ENCODE data around the gene ADAP1. TPM values are rescaled to one million over a fixed set of nuclear protein-coding genes. Genes with fewer than 3 reads are reported as not detected.

ADAP1 gene
- total and polyA plus RNA-seq, 2 of the 13 experiments (the other 11 are each of a cell fraction or from before 2014, with no cell fraction given) = 10.5 to 24.6 TPM

GRCh38 chr7:957418-958220 is 3.1 kb upstream of the ADAP1 start (continued):
- TF ChIP-seq KLF15 (CRISPR knock-in tag; IDR thresholded peaks at IDR 0.05; ENCODE audit: borderline replicate concordance) = no peak
- TF ChIP-seq ZFP1 (CRISPR knock-in tag; IDR thresholded peaks at IDR 0.05) = no peak; the same call in 1 of the 2 replicates
- peak; percentile 91; the same call in 1 of the 2 replicates for TF ChIP-seq YEATS4 (CRISPR knock-in tag; IDR thresholded peaks at IDR 0.05; ENCODE audit: borderline replicate concordance)
- peak; percentile 97 for TF ChIP-seq ZNF782 (CRISPR knock-in tag; IDR thresholded peaks at IDR 0.05; ENCODE audit: borderline replicate concordance)
- TF ChIP-seq, protein P1, sequence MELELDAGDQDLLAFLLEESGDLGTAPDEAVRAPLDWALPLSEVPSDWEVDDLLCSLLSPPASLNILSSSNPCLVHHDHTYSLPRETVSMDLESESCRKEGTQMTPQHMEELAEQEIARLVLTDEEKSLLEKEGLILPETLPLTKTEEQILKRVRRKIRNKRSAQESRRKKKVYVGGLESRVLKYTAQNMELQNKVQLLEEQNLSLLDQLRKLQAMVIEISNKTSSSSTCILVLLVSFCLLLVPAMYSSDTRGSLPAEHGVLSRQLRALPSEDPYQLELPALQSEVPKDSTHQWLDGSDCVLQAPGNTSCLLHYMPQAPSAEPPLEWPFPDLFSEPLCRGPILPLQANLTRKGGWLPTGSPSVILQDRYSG (CRISPR knock-in tag; IDR thresholded peaks at IDR 0.05) = peak; percentile 70; the same call in 1 of the 2 replicates
- TF ChIP-seq ZNF34 (CRISPR knock-in tag; IDR thresholded peaks at IDR 0.05; ENCODE audit: borderline replicate concordance) = peak; percentile 78; the same call in 1 of the 2 replicates
- TF ChIP-seq ZNF253 (CRISPR knock-in tag; IDR thresholded peaks at IDR 0.05; ENCODE audit: borderline replicate concordance) = 0 out of 2 replicates have a peak, but pooled peaks have one; percentile 51
- peak; percentile 45 for TF ChIP-seq HNF4A (CRISPR knock-in tag; IDR thresholded peaks at IDR 0.05)
- TF ChIP-seq POLR2AphosphoS2 (IDR thresholded peaks at IDR 0.05; ENCODE audit: low read depth, low read length) = no peak; the same call in 1 of the 2 replicates
- TF ChIP-seq, protein P2, sequence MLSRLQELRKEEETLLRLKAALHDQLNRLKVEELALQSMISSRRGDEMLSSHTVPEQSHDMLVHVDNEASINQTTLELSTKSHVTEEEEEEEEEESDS (CRISPR knock-in tag; IDR thresholded peaks at IDR 0.05; ENCODE audit: borderline replicate concordance) = peak; percentile 86; the same call in 1 of the 2 replicates
- peak; percentile 95; the same call in 1 of the 2 replicates for TF ChIP-seq KLF6 (CRISPR knock-in tag; IDR thresholded peaks at IDR 0.05)
- TF ChIP-seq ZNF274 (CRISPR knock-in tag; IDR thresholded peaks at IDR 0.05) = peak; percentile 83; the same call in 1 of the 2 replicates
- TF ChIP-seq ZNF224 (CRISPR knock-in tag; IDR thresholded peaks at IDR 0.05) = peak; percentile 83; the same call in 1 of the 2 replicates
- peak; percentile 36; the same call in 1 of the 2 replicates for TF ChIP-seq STAG1 (CRISPR knock-in tag; IDR thresholded peaks at IDR 0.05)
- peak; percentile 98 for TF ChIP-seq ZNF670 (CRISPR knock-in tag; IDR thresholded peaks at IDR 0.05; ENCODE audit: borderline replicate concordance)
- TF ChIP-seq ZNF460 (CRISPR knock-in tag; IDR thresholded peaks at IDR 0.05; ENCODE audit: borderline replicate concordance) = peak; percentile 72
- peak; percentile 37; the same call in 1 of the 2 replicates for TF ChIP-seq CBX5 (CRISPR knock-in tag; IDR thresholded peaks at IDR 0.05; ENCODE audit: borderline replicate concordance)
- TF ChIP-seq, protein P3, sequence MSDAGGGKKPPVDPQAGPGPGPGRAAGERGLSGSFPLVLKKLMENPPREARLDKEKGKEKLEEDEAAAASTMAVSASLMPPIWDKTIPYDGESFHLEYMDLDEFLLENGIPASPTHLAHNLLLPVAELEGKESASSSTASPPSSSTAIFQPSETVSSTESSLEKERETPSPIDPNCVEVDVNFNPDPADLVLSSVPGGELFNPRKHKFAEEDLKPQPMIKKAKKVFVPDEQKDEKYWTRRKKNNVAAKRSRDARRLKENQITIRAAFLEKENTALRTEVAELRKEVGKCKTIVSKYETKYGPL (CRISPR knock-in tag; IDR thresholded peaks at IDR 0.05) = 0 out of 2 replicates have a peak, but pooled peaks have one; percentile 50
- TF ChIP-seq ZNF790 (CRISPR knock-in tag; IDR thresholded peaks at IDR 0.05; ENCODE audit: borderline replicate concordance) = peak; percentile 99
- TF ChIP-seq PRDM4 (CRISPR knock-in tag; IDR thresholded peaks at IDR 0.05; ENCODE audit: borderline replicate concordance) = no peak
- TF ChIP-seq CENPT (CRISPR knock-in tag; IDR thresholded peaks at IDR 0.05; ENCODE audit: low read depth) = 0 out of 2 replicates have a peak, but pooled peaks have one; percentile 11
- no peak for TF ChIP-seq ZNF644 (CRISPR knock-in tag; IDR thresholded peaks at IDR 0.05; ENCODE audit: low read depth)
- TF ChIP-seq, protein P4, sequence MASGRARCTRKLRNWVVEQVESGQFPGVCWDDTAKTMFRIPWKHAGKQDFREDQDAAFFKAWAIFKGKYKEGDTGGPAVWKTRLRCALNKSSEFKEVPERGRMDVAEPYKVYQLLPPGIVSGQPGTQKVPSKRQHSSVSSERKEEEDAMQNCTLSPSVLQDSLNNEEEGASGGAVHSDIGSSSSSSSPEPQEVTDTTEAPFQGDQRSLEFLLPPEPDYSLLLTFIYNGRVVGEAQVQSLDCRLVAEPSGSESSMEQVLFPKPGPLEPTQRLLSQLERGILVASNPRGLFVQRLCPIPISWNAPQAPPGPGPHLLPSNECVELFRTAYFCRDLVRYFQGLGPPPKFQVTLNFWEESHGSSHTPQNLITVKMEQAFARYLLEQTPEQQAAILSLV (CRISPR knock-in tag; IDR thresholded peaks at IDR 0.05; ENCODE audit: borderline replicate concordance) = peak; percentile 48; the same call in 1 of the 2 replicates
- no peak for TF ChIP-seq GPN1 (CRISPR knock-in tag; IDR thresholded peaks at IDR 0.05; ENCODE audit: borderline replicate concordance)
